Stomach (tissue), 9 donors: ENCODE data around the gene SLC25A20. TPM values are rescaled to one million over a fixed set of nuclear protein-coding genes. Genes with fewer than 3 reads are reported as not detected.

Experiments used
- DNase-seq, 2 donors: peaks; one replicate each; pipeline versions ENCODE4 v3.0.0 to v3.0.0-alpha.2; 2013 to 2019
- H3K27ac ChIP-seq, 5 donors: fragments of 200-600 bp in 4 of 5; sonication (generic) in 4 of 5; one replicate each; pipeline ENCODE4 v1.5.1; 2013 to 2019; ENCODE audit warnings: mild to moderate bottlenecking in 1 of 5, moderate library complexity in 1 of 5
- H3K27me3 ChIP-seq, 3 donors: fragments of 200-600 bp; sonication (generic); one replicate each; pipeline ENCODE4 v1.5.1; 2017 to 2019; ENCODE audit warnings: mixed run types in 1 of 3
- H3K36me3 ChIP-seq, 4 donors: fragments of 200-600 bp; sonication (generic); 1 replicate in 3 of 4; 2 replicates in 1 of 4; pipeline ENCODE4 v1.5.1; 2016 to 2019
- H3K4me1 ChIP-seq, 4 donors: fragments of 200-600 bp; sonication (generic); one replicate each; pipeline ENCODE4 v1.5.1; 2016 to 2019
- H3K4me3 ChIP-seq, 4 donors: fragments of 200-600 bp; sonication (generic) in 3 of 4; one replicate each; pipeline ENCODE4 v1.5.1; 2016 to 2019; ENCODE audit warnings: mild to moderate bottlenecking in 1 of 4
- H3K9me3 ChIP-seq, 4 donors: fragments of 200-600 bp; sonication (generic); one replicate each; pipeline ENCODE4 v1.5.1; 2016 to 2019
- EP300 ChIP-seq: sonication (generic); formaldehyde crosslinking; IDR thresholded peaks from one replicate; pipeline ENCODE4 v1.6.1; 2017; ENCODE audit warnings: antibody characterized with exemption
- POLR2A ChIP-seq, 4 donors: fragments of 450-650 bp; IDR thresholded peaks; one replicate each; pipeline ENCODE4 v1.6.1; 2016; ENCODE audit warnings: antibody characterized with exemption in 4 of 4, control low read depth in 2 of 4, mild to moderate bottlenecking in 1 of 4, moderate library complexity in 1 of 4
- POLR2AphosphoS5 ChIP-seq, 3 donors: sonication (generic); formaldehyde crosslinking; IDR thresholded peaks; one replicate each; pipeline ENCODE4 v1.6.1; 2016; ENCODE audit warnings: antibody characterized with exemption in 3 of 3
- WGBS, 5 donors: extraction: QIAGEN DNeasy Blood & Tissue Kit in 3 of 5; methylation state at CpG; one replicate each; pipeline versions ENCODE4 v1.1.5 to v1.1.7; 2013 to 2018; 5-methylcytosine and 5-hydroxymethylcytosine counted together
- intact Hi-C: fragments of 100-400 bp; cut with DNase I; formaldehyde crosslinking; loops from one replicate; pipeline ENCODE4 v1.15.1; 2023; ENCODE audit warnings: low total_unique reads
- polyA plus RNA-seq, 3 donors: library from polyadenylated mRNA; stranded (reverse); fragments of 200-250 nt; gene quantifications; one replicate each; pipeline ENCODE4 v1.2.3, GENCODE V29; 2013
- total RNA-seq, 5 donors: library from RNA; depleted of rRNA; stranded (reverse); fragments of >200 nt; gene quantifications; one replicate each; pipeline versions ENCODE4 v1.1.0 to v1.2.3, GENCODE V29; 2014 to 2016
- TF ChIP-seq, protein P1 (sequence below), 7 experiments: fragments of 450-650 bp in 4 of 7; fragments of 200-600 bp in 3 of 7; sonication (generic) in 3 of 7; IDR thresholded peaks; one replicate each; pipeline ENCODE4 v1.5.1; 2016 to 2019; ENCODE audit warnings: antibody characterized with exemption in 7 of 7, control low read depth in 2 of 7, mild to moderate bottlenecking in 1 of 7
- donor health status: healthy with polysubstance abuse.
- donor health status: Bipolar disorder and iron deficiency.
- donor health status: healthy.

The SLC25A20 gene
- total and polyA plus RNA-seq, 8 donors = 7.5 to 142 (median 18.4) TPM

DNA sequence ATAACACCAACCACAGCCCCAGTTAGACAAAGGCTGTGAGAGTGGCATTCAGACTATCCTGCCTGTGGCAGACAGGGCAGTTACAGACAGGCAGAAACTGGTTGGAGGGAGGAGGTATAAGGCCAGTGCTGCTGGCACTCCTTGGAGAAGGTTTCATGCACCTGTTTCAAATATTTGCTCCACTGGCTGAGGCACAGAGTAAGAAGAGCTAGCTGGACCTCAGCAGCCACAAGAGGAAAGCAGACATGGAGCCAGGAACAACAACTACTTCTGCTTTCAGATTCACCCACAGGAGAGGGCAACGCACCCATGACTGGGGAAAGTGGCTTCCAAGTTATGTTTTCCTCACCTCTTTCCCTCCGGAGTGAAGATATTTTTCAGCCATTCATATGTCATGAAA, 39.5 kb downstream of the SLC25A20 start:
- H3K36me3 ChIP-seq = peaks cover 18 to 79% (median 73%) of the 10 kb centered on the region in 4 donors
- intact Hi-C loops = no loop called here
- no peak overlapping the region for H3K4me3 ChIP-seq
- no peak for DNase-seq
- no peaks in the 10 kb centered on the region for H3K27me3 ChIP-seq
- no peak overlapping the region for H3K27ac ChIP-seq
- H3K9me3 ChIP-seq = no peaks in the 10 kb centered on the region
- WGBS, 5 donors = 75 to 94% (median 77%) methylated on average over 2 of the region's 2 CpGs
- H3K4me1 ChIP-seq = no peaks in the 10 kb centered on the region
- TF ChIP-seq POLR2A (IDR thresholded peaks at IDR 0.05) = no peak
- TF ChIP-seq POLR2AphosphoS5 (IDR thresholded peaks at IDR 0.05) = no peak
- TF ChIP-seq, protein P1, sequence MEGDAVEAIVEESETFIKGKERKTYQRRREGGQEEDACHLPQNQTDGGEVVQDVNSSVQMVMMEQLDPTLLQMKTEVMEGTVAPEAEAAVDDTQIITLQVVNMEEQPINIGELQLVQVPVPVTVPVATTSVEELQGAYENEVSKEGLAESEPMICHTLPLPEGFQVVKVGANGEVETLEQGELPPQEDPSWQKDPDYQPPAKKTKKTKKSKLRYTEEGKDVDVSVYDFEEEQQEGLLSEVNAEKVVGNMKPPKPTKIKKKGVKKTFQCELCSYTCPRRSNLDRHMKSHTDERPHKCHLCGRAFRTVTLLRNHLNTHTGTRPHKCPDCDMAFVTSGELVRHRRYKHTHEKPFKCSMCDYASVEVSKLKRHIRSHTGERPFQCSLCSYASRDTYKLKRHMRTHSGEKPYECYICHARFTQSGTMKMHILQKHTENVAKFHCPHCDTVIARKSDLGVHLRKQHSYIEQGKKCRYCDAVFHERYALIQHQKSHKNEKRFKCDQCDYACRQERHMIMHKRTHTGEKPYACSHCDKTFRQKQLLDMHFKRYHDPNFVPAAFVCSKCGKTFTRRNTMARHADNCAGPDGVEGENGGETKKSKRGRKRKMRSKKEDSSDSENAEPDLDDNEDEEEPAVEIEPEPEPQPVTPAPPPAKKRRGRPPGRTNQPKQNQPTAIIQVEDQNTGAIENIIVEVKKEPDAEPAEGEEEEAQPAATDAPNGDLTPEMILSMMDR (IDR thresholded peaks at IDR 0.05) = no peak
- TF ChIP-seq EP300 = no peak

- Histone ChIP-seq H3K4me3 (no peak overlapping the region), H3K36me3 (peaks cover 18 to 84% (median 73%) of the 10 kb centered on the region in 4 donors), H3K27ac (no peak overlapping the region), H3K4me1 (no peaks in the 10 kb centered on the region), H3K9me3 (no peaks in the 10 kb centered on the region), H3K27me3 (no peaks in the 10 kb centered on the region)
- intact Hi-C loops = no loop called here
- TF ChIP-seq POLR2AphosphoS5 (IDR thresholded peaks at IDR 0.05) (no peak), EP300 (no peak), POLR2A (IDR thresholded peaks at IDR 0.05) (no peak)
- 68 to 91% (median 88%) methylated on average over 2 of the region's 2 CpGs for WGBS, 5 donors
- DNase-seq = no peak
Measured at GRCh38 chr3:48858709-48859108, 40.0 kb downstream of the SLC25A20 start.

GRCh38 chr3:48857641-48858040, 41.0 kb downstream of the SLC25A20 start:
- TF ChIP-seq POLR2A (IDR thresholded peaks at IDR 0.05) (no peak), POLR2AphosphoS5 (IDR thresholded peaks at IDR 0.05) (no peak), EP300 (no peak)
- TF ChIP-seq, protein P1 (IDR thresholded peaks at IDR 0.05) = no peak
- 73 to 90% (median 87%) methylated on average over 2 of the region's 2 CpGs for WGBS, 5 donors
- intact Hi-C loops = no loop called here

DNA sequence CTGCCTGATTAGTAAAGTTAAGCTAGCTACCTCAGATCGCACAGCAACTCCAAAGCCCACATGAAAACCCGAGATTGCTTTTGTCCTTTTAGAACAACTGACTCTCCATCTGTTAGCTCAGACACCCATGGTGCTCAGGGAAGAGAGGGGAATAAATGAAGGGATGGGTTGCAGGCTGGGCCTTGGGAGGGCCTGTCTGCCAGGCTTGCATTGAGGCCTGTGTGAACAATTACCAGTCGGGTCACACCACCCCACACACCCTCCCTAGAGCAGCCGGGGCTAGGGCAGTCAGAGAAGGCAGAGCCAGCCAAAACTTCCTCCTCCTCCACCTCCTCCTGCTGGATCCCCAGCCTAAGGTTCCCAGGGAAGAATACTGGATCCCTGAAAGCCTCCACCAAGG, 42.2 kb downstream of the SLC25A20 start:
- H3K27ac ChIP-seq = no peak overlapping the region
- no peaks in the 10 kb centered on the region for H3K27me3 ChIP-seq
- no peaks in the 10 kb centered on the region for H3K4me1 ChIP-seq
- 34 to 53% (median 45%) methylated on average over 4 of the region's 4 CpGs for WGBS, 5 donors
- no peak overlapping the region for H3K4me3 ChIP-seq
- intact Hi-C loops = no loop called here
- peaks cover 13 to 67% (median 58%) of the 10 kb centered on the region in 4 donors for H3K36me3 ChIP-seq
- no peak for DNase-seq
- TF ChIP-seq, protein P1 (IDR thresholded peaks at IDR 0.05) = no peak
- no peak for TF ChIP-seq EP300
- no peak for TF ChIP-seq POLR2AphosphoS5 (IDR thresholded peaks at IDR 0.05)
- no peak for TF ChIP-seq POLR2A (IDR thresholded peaks at IDR 0.05)
- H3K9me3 ChIP-seq = no peaks in the 10 kb centered on the region

More at GRCh38 chr3:48857641-48858040, 41.0 kb downstream of the SLC25A20 start:
- no peak overlapping the region for H3K4me3 ChIP-seq
- H3K27ac ChIP-seq = no peak overlapping the region
- H3K9me3 ChIP-seq = no peaks in the 10 kb centered on the region
- no peaks in the 10 kb centered on the region for H3K27me3 ChIP-seq
- DNase-seq = no peak
- no peaks in the 10 kb centered on the region for H3K4me1 ChIP-seq
- peaks cover 18 to 79% (median 69%) of the 10 kb centered on the region in 4 donors for H3K36me3 ChIP-seq

GRCh38 chr3:48855681-48856447, 42.8 kb downstream of the SLC25A20 start:
- peaks cover 9 to 61% (median 52%) of the 10 kb centered on the region in 4 donors for H3K36me3 ChIP-seq
- no peaks in the 10 kb centered on the region for H3K4me1 ChIP-seq
- no peak overlapping the region for H3K4me3 ChIP-seq
- H3K27ac ChIP-seq = no peak overlapping the region
- H3K9me3 ChIP-seq = no peaks in the 10 kb centered on the region
- DNase-seq = no peak
- TF ChIP-seq POLR2AphosphoS5 (IDR thresholded peaks at IDR 0.05) (no peak), EP300 (no peak), POLR2A (IDR thresholded peaks at IDR 0.05) (no peak)
- TF ChIP-seq, protein P1 (IDR thresholded peaks at IDR 0.05) = no peak
- no peaks in the 10 kb centered on the region for H3K27me3 ChIP-seq
- intact Hi-C loops = no loop called here
- 77 to 90% (median 87%) methylated on average over 9 of the region's 9 CpGs for WGBS, 5 donors
